Choroid plexus epithelial cell (primary cell): ENCODE measurements around the gene NLN.

Experiments used
- DNase-seq: peaks from one replicate; pipeline ENCODE4 v3.0.0-alpha.2; 2010; ENCODE audit warnings: low read depth
- H3K4me3 ChIP-seq: 2 replicates; pipeline ENCODE4 v1.5.1; 2011; ENCODE audit warnings: low read depth, mild to moderate bottlenecking, control low read depth, low read length, moderate library complexity
- CTCF ChIP-seq: conservative IDR thresholded peaks from 2 replicates; pipeline ENCODE4 v1.5.1; 2011; ENCODE audit warnings: low read depth, mild to moderate bottlenecking, control low read depth, inconsistent platforms, low read length, moderate library complexity

The NLN gene

GRCh38 chr5:65816729-65817128 is 94.7 kb downstream of the NLN start:
- no peak for TF ChIP-seq CTCF
- DNase-seq: peak; percentile 38
- H3K4me3 ChIP-seq: no peak overlapping the region

GRCh38 chr5:65817931-65818330 is 95.9 kb downstream of the NLN start:
- H3K4me3 ChIP-seq: no peak overlapping the region
- DNase-seq: no peak
- TF ChIP-seq CTCF: no peak

DNA sequence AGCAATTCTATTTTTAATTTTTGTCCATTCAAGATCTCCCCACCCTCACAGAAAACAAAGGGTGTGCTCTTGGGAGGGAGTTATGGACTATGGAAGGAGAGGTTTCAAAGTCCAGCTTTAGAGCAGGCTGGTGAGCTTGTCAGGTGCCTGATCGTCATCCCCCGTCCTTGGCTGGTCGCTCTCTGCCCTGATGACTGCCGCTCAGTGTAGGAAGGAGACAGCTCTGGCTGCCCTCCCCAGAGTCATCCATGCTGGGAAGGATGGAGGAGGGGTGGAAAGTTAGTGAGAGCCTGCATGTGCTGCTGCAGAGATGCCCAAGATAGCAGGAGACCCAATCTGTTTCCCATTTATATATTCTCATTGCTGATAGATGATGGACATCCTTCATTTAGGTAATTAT is 96.6 kb downstream of the NLN start:
- no peak overlapping the region for H3K4me3 ChIP-seq
- no peak for TF ChIP-seq CTCF
- no peak for DNase-seq

DNA sequence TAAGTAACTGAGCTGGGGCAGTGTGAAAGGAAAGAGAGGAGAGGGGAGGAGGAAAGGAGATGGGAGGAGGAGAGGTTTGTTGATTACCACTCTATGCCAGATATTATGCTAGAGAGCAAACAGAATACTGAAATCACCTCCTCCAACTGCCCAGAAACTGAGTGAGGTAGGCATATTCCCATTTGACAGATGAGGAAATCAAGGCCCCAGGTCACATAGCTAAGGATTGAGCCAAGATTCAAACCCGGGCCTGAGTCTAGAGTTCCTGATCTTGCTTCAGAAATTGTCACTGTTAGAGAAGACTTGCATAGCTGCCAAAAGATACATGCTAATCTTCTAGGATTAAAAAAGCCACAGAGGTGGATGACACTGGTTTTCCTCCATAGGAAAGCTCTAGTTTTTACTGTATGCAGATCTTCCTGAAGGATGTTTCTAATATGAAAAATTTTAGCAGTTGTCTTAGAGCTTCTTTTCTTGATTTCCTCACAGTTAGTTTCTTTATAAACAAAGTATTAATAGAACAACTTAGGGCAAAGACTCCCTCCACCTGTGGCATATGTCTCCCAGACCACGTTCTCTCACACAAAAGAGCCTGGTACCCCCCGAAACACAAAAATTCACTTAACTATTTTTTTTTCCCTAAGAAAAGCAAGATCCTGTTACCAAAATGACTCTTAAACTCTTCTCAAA is 97.4 kb downstream of the NLN start:
- H3K4me3 ChIP-seq: no peak overlapping the region
- TF ChIP-seq CTCF: no peak
- no peak for DNase-seq

DNA sequence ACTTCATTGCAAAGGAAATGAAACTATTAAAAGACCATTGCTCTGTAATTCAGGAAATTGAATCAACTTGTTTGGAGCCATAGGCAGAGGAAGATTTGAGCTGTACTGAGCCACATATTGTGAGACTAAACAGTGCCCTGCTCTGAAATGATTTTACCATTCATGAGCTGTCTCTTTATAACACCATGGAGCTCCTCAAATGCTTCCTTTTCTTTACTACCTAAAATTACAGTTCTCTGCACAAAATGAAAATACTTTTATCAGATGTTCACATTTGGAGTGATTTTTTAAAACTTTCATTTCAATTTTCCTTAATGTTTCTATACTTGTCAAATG is 97.9 kb downstream of the NLN start:
- no peak for TF ChIP-seq CTCF
- no peak overlapping the region for H3K4me3 ChIP-seq
- DNase-seq: no peak

GRCh38 chr5:65820373-65820772 is 98.4 kb downstream of the NLN start:
- no peak for TF ChIP-seq CTCF
- no peak for DNase-seq
- no peak overlapping the region for H3K4me3 ChIP-seq

DNA sequence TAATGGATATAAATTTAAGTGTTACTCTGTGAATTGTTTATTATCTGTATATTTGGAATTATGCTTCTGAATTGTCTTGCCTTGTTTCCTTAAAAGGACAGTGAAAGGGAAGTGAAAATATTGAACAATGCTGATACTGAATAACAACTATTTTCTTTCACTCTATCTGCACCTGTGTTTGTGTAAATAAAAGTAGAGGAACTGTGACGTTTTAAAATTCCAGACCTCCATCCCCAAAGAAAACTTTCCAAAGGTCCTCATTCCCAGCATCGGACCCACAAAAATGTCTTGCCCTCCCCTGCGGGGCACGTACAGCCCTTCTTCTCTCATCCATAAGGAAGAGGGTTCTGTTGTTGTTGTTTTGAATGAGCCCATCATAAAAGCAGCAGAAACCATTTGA is 100.0 kb downstream of the NLN start:
- TF ChIP-seq CTCF: no peak
- DNase-seq: no peak

More for the DNA sequence above, 100.0 kb downstream of the NLN start:
- no peak overlapping the region for H3K4me3 ChIP-seq
